PC-9 (cell line): Measurements from ENCODE around the gene SLC25A20. TPM values are rescaled to one million over a fixed set of nuclear protein-coding genes. Genes with fewer than 3 reads are reported as not detected.

Source experiments
- BruUV-seq: library from RNA; stranded (reverse); fragments of 400-500 nt; replicated peaks from 2 replicates; lab custom pipeline; 2021; lab: Mats Ljungman, UMichigan
- CTCF ChIA-PET: fragments of 300-600 bp; sonication (Branson Sonifier 250); formaldehyde crosslinking; loops from one replicate; lab custom pipeline; 2022; ENCODE audit warnings: antibody characterized with exemption; lab: Charles Lee
- POLR2A ChIA-PET: fragments of 300-600 bp; sonication (Branson Sonifier 250); formaldehyde crosslinking; loops from one replicate; lab custom pipeline; 2022; ENCODE audit warnings: antibody characterized with exemption; ENCODE audit not compliant: unreplicated experiment; lab: Charles Lee
- DNase-seq, 2 experiments: peaks; one replicate each; pipeline versions ENCODE4 v3.0.0 to v3.0.0-alpha.2; 2015 to 2022; ENCODE audit warnings: mixed read lengths in 1 of 2
- H2AFZ ChIP-seq: fragments of 200-600 bp; sonication (generic); 2 replicates; pipeline ENCODE4 v1.8.1; 2017; ENCODE audit warnings: antibody characterized with exemption
- H3F3A ChIP-seq: fragments of 200-600 bp; sonication (generic); 2 replicates; pipeline ENCODE4 v1.8.1; 2017; ENCODE audit warnings: antibody characterized with exemption, mild to moderate bottlenecking, low read depth; ENCODE audit not compliant: insufficient read depth
- H3K27ac ChIP-seq: fragments of 200-600 bp; sonication (generic); 2 replicates; pipeline ENCODE4 v1.6.1; 2016; ENCODE audit warnings: mixed run types
- H3K27me3 ChIP-seq: fragments of 200-600 bp; sonication (generic); 2 replicates; pipeline ENCODE4 v1.6.1; 2016; ENCODE audit warnings: low read depth, mixed run types; ENCODE audit not compliant: insufficient read depth
- H3K36me3 ChIP-seq: fragments of 200-600 bp; sonication (generic); 2 replicates; pipeline ENCODE4 v1.6.1; 2016; ENCODE audit warnings: low read depth, mixed run types
- H3K4me1 ChIP-seq: fragments of 200-600 bp; sonication (generic); replicated peaks from 2 replicates; pipeline ENCODE4 v1.6.1; 2016; ENCODE audit warnings: mixed run types; ENCODE audit not compliant: insufficient read depth
- H3K4me2 ChIP-seq: fragments of 200-600 bp; sonication (generic); 2 replicates; pipeline ENCODE4 v1.6.1; 2017; ENCODE audit warnings: mixed run types
- H3K4me3 ChIP-seq: fragments of 200-600 bp; sonication (generic); 2 replicates; pipeline ENCODE4 v1.6.1; 2016; ENCODE audit warnings: mixed run types
- H3K79me2 ChIP-seq: fragments of 200-600 bp; sonication (generic); 2 replicates; pipeline ENCODE4 v1.6.1; 2017; ENCODE audit warnings: low read depth, mixed run types
- H3K9me2 ChIP-seq: fragments of 200-600 bp; sonication (generic); 2 replicates; pipeline ENCODE4 v1.8.1; 2017; ENCODE audit warnings: mild to moderate bottlenecking; ENCODE audit not compliant: insufficient read depth
- H3K9me3 ChIP-seq: fragments of 200-600 bp; sonication (generic); 2 replicates; pipeline ENCODE4 v1.8.1; 2016; ENCODE audit warnings: low read depth; ENCODE audit not compliant: insufficient read depth
- H4K20me1 ChIP-seq: fragments of 200-600 bp; sonication (generic); 2 replicates; pipeline ENCODE4 v1.8.1; 2017; ENCODE audit not compliant: insufficient read depth
- CTCF ChIP-seq: fragments of 200-600 bp; sonication (generic); conservative IDR thresholded peaks from 2 replicates; pipeline ENCODE4 v1.6.1; 2017; ENCODE audit warnings: mixed run types, antibody characterized with exemption, mild to moderate bottlenecking, moderate library complexity
- EZH2 ChIP-seq: fragments of 200-600 bp; sonication (generic); IDR thresholded peaks from 2 replicates; pipeline ENCODE4 v1.8.0; 2017; ENCODE audit warnings: antibody characterized with exemption, low read depth
- intact Hi-C: fragments of 100-400 bp; cut with micrococcal nuclease; formaldehyde crosslinking; loops from one replicate; pipeline ENCODE4 v1.10.0; 2022; ENCODE audit not compliant: unreplicated experiment
- total RNA-seq: library from RNA; stranded (reverse); gene quantifications from 2 replicates; pipeline ENCODE4 v1.2.3, GENCODE V29; 2021

The SLC25A20 gene
- total RNA-seq, 1 experiment from 2014 or later = 4.9 TPM

GRCh38 chr3:48858709-48859108 lies 40.0 kb downstream of the SLC25A20 start:
- H3K9me2 ChIP-seq = no peaks in the 10 kb centered on the region
- ChIA-PET POLR2A (no interaction called here), CTCF (no interaction called here)
- peaks cover 8% of the 10 kb centered on the region; the same call in 1 of the 2 replicates for H3F3A ChIP-seq
- H2AFZ ChIP-seq = no peak overlapping the region
- H3K79me2 ChIP-seq = no peaks in the 10 kb centered on the region
- intact Hi-C loops = no loop called here
- no peak overlapping the region for H3K27ac ChIP-seq
- H3K36me3 ChIP-seq = no peaks in the 10 kb centered on the region
- no peak for DNase-seq
- no peaks in the 10 kb centered on the region for H3K27me3 ChIP-seq
- TF ChIP-seq EZH2 = no peak
- TF ChIP-seq CTCF = no peak
- no peaks in the 10 kb centered on the region for H4K20me1 ChIP-seq
- H3K4me2 ChIP-seq = no peak overlapping the region
- H3K9me3 ChIP-seq = no peaks in the 10 kb centered on the region
- no TSS peak for BruUV-seq
- no peak overlapping the region for H3K4me3 ChIP-seq
- H3K4me1 ChIP-seq = peaks cover 16% of the 10 kb centered on the region

GRCh38 chr3:48857641-48858040 lies 41.0 kb downstream of the SLC25A20 start:
- H3K4me1 ChIP-seq = peaks cover 11% of the 10 kb centered on the region
- H3F3A ChIP-seq = 0 out of 2 replicates have a peak, but pooled peaks cover 3% of the 10 kb centered on the region
- H3K9me3 ChIP-seq = no peaks in the 10 kb centered on the region
- intact Hi-C loops = no loop called here
- H3K79me2 ChIP-seq = no peaks in the 10 kb centered on the region
- H3K4me3 ChIP-seq = no peak overlapping the region
- CTCF ChIA-PET = no interaction called here
- no peaks in the 10 kb centered on the region for H3K27me3 ChIP-seq
- H3K4me2 ChIP-seq = no peak overlapping the region
- no peaks in the 10 kb centered on the region for H3K9me2 ChIP-seq
- H2AFZ ChIP-seq = no peak overlapping the region
- BruUV-seq = no TSS peak
- TF ChIP-seq EZH2 (no peak), CTCF (no peak)
- DNase-seq = no peak
- H4K20me1 ChIP-seq = no peaks in the 10 kb centered on the region
- H3K36me3 ChIP-seq = no peaks in the 10 kb centered on the region
- H3K27ac ChIP-seq = no peak overlapping the region
- POLR2A ChIA-PET = no interaction called here

- Histone ChIP-seq H3K9me3 (no peaks in the 10 kb centered on the region), H3K4me2 (no peak overlapping the region), H4K20me1 (no peaks in the 10 kb centered on the region), H2AFZ (no peak overlapping the region), H3F3A (0 out of 2 replicates have a peak, but pooled peaks cover 3% of the 10 kb centered on the region), H3K27me3 (no peaks in the 10 kb centered on the region), H3K4me1 (peaks cover 11% of the 10 kb centered on the region), H3K36me3 (no peaks in the 10 kb centered on the region), H3K79me2 (no peaks in the 10 kb centered on the region), H3K4me3 (no peak overlapping the region), H3K9me2 (no peaks in the 10 kb centered on the region), H3K27ac (no peak overlapping the region)
- intact Hi-C loops = no loop called here
- TF ChIP-seq CTCF = no peak
- TF ChIP-seq EZH2 = no peak
- no peak for DNase-seq
- CTCF ChIA-PET = no interaction called here
- POLR2A ChIA-PET = no interaction called here
- BruUV-seq = no TSS peak
These were observed 42.2 kb downstream of the SLC25A20 start for GRCh38 chr3:48856469-48856868.
